ENCODE measurements around the gene RFX2. TPM values are rescaled to one million over a fixed set of nuclear protein-coding genes. Genes with fewer than 3 reads are reported as not detected.

RFX2 gene
- total and polyA plus RNA-seq, 10 of the 15 experiments (the other 5 are each of a cell fraction or from before 2014, with no cell fraction given), result 3.2 to 9.8 (median 4.7) TPM

- Histone ChIP-seq H4K20me1 (ENCODE audit: control insufficient read depth, insufficient read depth) (no peaks in the 10 kb centered on the region), H3K4me3 (no peak overlapping the region), H2AFZ (ENCODE audit: control insufficient read depth, low read depth, low read length) (no peak overlapping the region), H3K36me3 (ENCODE audit: control insufficient read depth in 2 of 2, insufficient read depth in 2 of 2, low read length in 1 of 2) (no peaks in the 10 kb centered on the region), H3K27ac (ENCODE audit: control insufficient read depth, insufficient read depth) (no peak overlapping the region), H3K27me3 (replicated peaks in 1 of 2; ENCODE audit: control insufficient read depth in 2 of 2, insufficient read depth in 2 of 2, low read length in 1 of 2) (no peaks in the 10 kb centered on the region), H3K4me1 (ENCODE audit: control insufficient read depth, insufficient read depth, low read length) (no peaks in the 10 kb centered on the region), H3K9ac (ENCODE audit: control insufficient read depth, insufficient read depth, low read length) (no peak overlapping the region), H3K9me3 (replicated peaks; ENCODE audit: control insufficient read depth, insufficient read depth, low read length) (peaks cover 5% of the 10 kb centered on the region; the same call in 2 of the 3 replicates), H3K4me2 (ENCODE audit: control insufficient read depth, insufficient read depth) (no peak overlapping the region), H3K79me2 (ENCODE audit: control insufficient read depth, insufficient read depth, low read length) (no peaks in the 10 kb centered on the region)
- ChIA-PET RAD21 (ENCODE audit: unreplicated experiment) (interaction anchor here (0.9 to 1.5 kb wide), 2 partner anchors 14 to 38 kb away, joined by 3 read pairs; no protein-coding TSS in a partner anchor), SMC1A (ENCODE audit: uncharacterized antibody, unreplicated experiment) (no interaction called here), POLR2A (interaction anchor here (0.5 to 0.7 kb wide), 2 partner anchors 27 to 496 kb away, joined by 3 read pairs; no protein-coding TSS in a partner anchor), CTCF (interaction anchor here (0.8 to 1.3 kb wide), 3 partner anchors 12 to 53 kb away, joined by 3 to 4 read pairs (median 3); no protein-coding TSS in a partner anchor)
- no peak for ATAC-seq
- intact Hi-C loops (cut with micrococcal nuclease; ENCODE audit: unreplicated experiment), result no loop called here
- FAIRE-seq, result no peak
- in situ Hi-C loops (cut with MboI), result no loop called here
- 96% methylated on average over 3 of the region's 3 CpGs for WGBS (ENCODE audit: insufficient coverage, insufficient replicate concordance, low lambda C conversion rate, missing lambda C conversion rate)
- no peak for DNase-seq (ENCODE audit: low read depth, low spot score)
- no peak for TF ChIP-seq BHLHE40 (IDR thresholded peaks at IDR 0.05; ENCODE audit: borderline replicate concordance in 1 of 2, low read depth in 2 of 2, low read length in 1 of 2)
- no peak for TF ChIP-seq POLR2AphosphoS2 (IDR thresholded peaks at IDR 0.05; ENCODE audit: low read depth, low read length)
- TF ChIP-seq IKZF2 (IDR thresholded peaks at IDR 0.05), result no peak
- TF ChIP-seq NFIC (IDR thresholded peaks at IDR 0.05; ENCODE audit: low read depth, low read length), result no peak
- no peak for TF ChIP-seq MXI1 (IDR thresholded peaks at IDR 0.05; ENCODE audit: low read depth, low read length)
- TF ChIP-seq EP300 (IDR thresholded peaks at IDR 0.05; ENCODE audit: borderline replicate concordance in 1 of 2, control insufficient read depth in 1 of 2, low read depth in 2 of 2, low read length in 2 of 2), result no peak
- no peak for TF ChIP-seq RB1 (IDR thresholded peaks at IDR 0.05; ENCODE audit: borderline replicate concordance)
- no peak for TF ChIP-seq SP1 (IDR thresholded peaks at IDR 0.05; ENCODE audit: low read depth, low read length)
- no TSS peak for BruUV-seq (replicated peaks)
Measured at GRCh38 chr19:6101291-6101825, 8.9 kb downstream of the RFX2 start.
